ENCODE measurements around the gene GBF1. TPM values are rescaled to one million over a fixed set of nuclear protein-coding genes. Genes with fewer than 3 reads are reported as not detected.
"Not testable (repeated sequence)": the region's sequence is repeated elsewhere in the genome, so short reads cannot be mapped to it uniquely, and the experiment has no call there.

GBF1 gene
- total and polyA plus RNA-seq, 7 donors: 14.1 to 47.1 (median 40.8) TPM

DNA sequence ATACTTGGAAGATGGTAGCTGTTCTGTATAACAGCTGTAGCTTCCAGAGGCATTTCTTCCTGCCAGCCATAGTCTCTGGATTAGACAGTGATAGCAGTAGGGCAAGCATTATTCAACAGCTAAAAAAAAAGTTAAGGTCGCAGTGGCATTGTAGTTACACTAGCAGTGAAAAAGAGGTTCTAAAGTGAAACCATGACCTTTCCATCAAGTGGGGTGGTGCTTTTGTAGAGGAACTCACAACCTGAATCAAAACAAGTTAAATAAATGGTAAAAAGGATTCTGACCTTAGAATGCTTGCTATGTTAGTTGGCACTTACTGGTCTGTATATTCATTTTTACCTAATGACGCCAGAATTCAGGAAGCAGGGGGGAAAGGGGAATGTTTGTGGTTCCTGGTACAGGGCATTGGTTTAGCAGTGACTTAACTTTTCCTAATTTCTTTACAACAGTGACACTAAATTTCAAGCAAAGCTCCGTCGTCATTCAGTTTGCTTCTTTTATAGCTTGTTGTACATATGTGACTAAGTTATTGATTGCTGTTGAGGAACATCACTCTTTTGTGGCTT is 55.0 kb downstream of the GBF1 start:
- Histone ChIP-seq H3K9me3 (no peaks in the 10 kb centered on the region), H3K36me3 (ENCODE audit: insufficient read depth in 1 of 2, low read depth in 1 of 2) (no peaks in the 10 kb centered on the region), H3K4me1 (peaks cover 31% of the 10 kb centered on the region), H3K27ac (peak overlapping the region; percentile 83), H3K27me3 (ENCODE audit: insufficient read depth in 3 of 3, low read length in 2 of 3) (no peaks in the 10 kb centered on the region), H3K4me3 (peak overlapping the region; percentile 31)
- ATAC-seq (peak; percentile 69 to 91 (median 87)), DNase-seq (no peak)
- intact Hi-C loops (cut with DNase I): no loop called here
- no peak for TF ChIP-seq CTCF (IDR thresholded peaks at IDR 0.05)
- WGBS, 3 donors: 32 to 41% (median 32%) methylated on average over 4 of the region's 4 CpGs

- ATAC-seq; H3K27me3 ChIP-seq (ENCODE audit: insufficient read depth in 3 of 3, low read length in 2 of 3); H3K9me3 ChIP-seq; intact Hi-C loops (cut with DNase I); H3K36me3 ChIP-seq (ENCODE audit: insufficient read depth in 1 of 2, low read depth in 1 of 2); DNase-seq; H3K4me3 ChIP-seq: not testable (repeated sequence)
- Histone ChIP-seq H3K4me1 (peaks cover 31% of the 10 kb centered on the region), H3K27ac (peak overlapping the region; percentile 83)
- 50 to 78% (median 67%) methylated on average over 1 to 2 of the region's 3 CpGs for WGBS, 3 donors
Measured at GRCh38 chr10:102300912-102301311, 55.6 kb downstream of the GBF1 start.

DNA sequence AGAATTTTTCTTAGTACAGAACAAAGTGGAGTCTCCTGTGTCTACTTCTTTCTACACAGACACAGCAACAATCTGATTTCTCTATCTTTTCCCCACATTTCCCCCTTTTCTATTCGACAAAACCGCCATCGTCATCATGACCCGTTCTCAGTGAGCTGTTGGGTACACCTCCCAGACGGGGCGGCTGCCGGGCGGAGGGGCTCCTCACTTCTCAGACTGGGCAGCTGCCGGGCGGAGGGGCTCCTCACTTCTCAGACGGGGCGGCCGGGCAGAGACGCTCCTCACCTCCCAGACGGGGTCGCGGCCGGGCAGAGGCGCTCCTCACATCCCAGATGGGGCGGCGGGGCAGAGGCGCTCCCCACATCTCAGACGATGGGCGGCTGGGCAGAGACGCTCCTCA is 56.0 kb downstream of the GBF1 start:
- WGBS, 3 donors: 80 to 93% (median 92%) methylated on average over 11 to 15 of the region's 25 CpGs
- H3K4me3 ChIP-seq; H3K27me3 ChIP-seq (ENCODE audit: insufficient read depth in 3 of 3, low read length in 2 of 3); H3K9me3 ChIP-seq; ATAC-seq; intact Hi-C loops (cut with DNase I); H3K36me3 ChIP-seq (ENCODE audit: insufficient read depth in 1 of 2, low read depth in 1 of 2); DNase-seq; H3K27ac ChIP-seq: not testable (repeated sequence)
- H3K4me1 ChIP-seq: peaks cover 34% of the 10 kb centered on the region

DNA sequence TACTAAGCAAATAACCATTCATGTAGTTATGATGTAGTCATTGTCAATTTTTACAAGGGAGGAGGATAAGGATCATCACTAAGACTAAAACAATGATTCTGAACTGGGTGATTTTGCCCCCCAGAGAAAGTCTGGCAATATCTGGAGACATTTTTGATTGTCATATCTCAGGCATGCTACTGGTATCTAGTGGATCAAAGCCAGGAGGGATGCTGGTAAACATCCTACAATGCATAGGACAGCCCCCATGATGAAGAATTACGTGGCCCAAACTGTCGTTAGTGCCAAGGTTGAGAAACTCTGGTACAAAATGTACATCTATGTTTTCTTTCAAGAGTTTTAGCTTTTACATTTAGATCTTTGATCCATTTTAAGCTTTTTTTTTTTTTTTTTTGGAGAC is 57.3 kb downstream of the GBF1 start:
- Histone ChIP-seq H3K4me1 (peaks cover 40% of the 10 kb centered on the region), H3K27me3 (ENCODE audit: insufficient read depth in 3 of 3, low read length in 2 of 3) (no peaks in the 10 kb centered on the region), H3K4me3 (no peak overlapping the region), H3K27ac (no peak overlapping the region), H3K9me3 (no peaks in the 10 kb centered on the region), H3K36me3 (ENCODE audit: insufficient read depth in 1 of 2, low read depth in 1 of 2) (no peaks in the 10 kb centered on the region)
- no peak for TF ChIP-seq CTCF (IDR thresholded peaks at IDR 0.05)
- DNase-seq (no peak), ATAC-seq (no peak)
- WGBS, 3 donors: 75 to 90% (median 83%) methylated on average over 2 of the region's 2 CpGs
- intact Hi-C loops (cut with DNase I): no loop called here

GRCh38 chr10:102306006-102306405 is 60.7 kb downstream of the GBF1 start:
- WGBS, 3 donors: 43 to 83% (median 50%) methylated on average over 1 of the region's 1 CpG
- intact Hi-C loops (cut with DNase I): no loop called here
- no peaks in the 10 kb centered on the region for H3K9me3 ChIP-seq
- H3K27me3 ChIP-seq (ENCODE audit: insufficient read depth in 3 of 3, low read length in 2 of 3): no peaks in the 10 kb centered on the region
- H3K4me1 ChIP-seq: peaks cover 37% of the 10 kb centered on the region
- H3K36me3 ChIP-seq (ENCODE audit: insufficient read depth in 1 of 2, low read depth in 1 of 2): no peaks in the 10 kb centered on the region
- no peak overlapping the region for H3K4me3 ChIP-seq
- DNase-seq: no peak
- TF ChIP-seq CTCF (IDR thresholded peaks at IDR 0.05): no peak
- H3K27ac ChIP-seq: peak overlapping the region; percentile 46
- no peak for ATAC-seq

- 26 to 53% (median 34%) methylated on average over 3 of the region's 3 CpGs for WGBS, 3 donors
- H3K27ac ChIP-seq: peak overlapping the region; percentile 46
- DNase-seq (no peak), ATAC-seq (peak in 3 of 4 donors; percentile 47 to 59 (median 56))
- TF ChIP-seq CTCF (IDR thresholded peaks at IDR 0.05): no peak
- no peaks in the 10 kb centered on the region for H3K9me3 ChIP-seq
- intact Hi-C loops (cut with DNase I): no loop called here
- H3K27me3 ChIP-seq (ENCODE audit: insufficient read depth in 3 of 3, low read length in 2 of 3): no peaks in the 10 kb centered on the region
- no peak overlapping the region for H3K4me3 ChIP-seq
- peaks cover 44% of the 10 kb centered on the region for H3K4me1 ChIP-seq
- H3K36me3 ChIP-seq (ENCODE audit: insufficient read depth in 1 of 2, low read depth in 1 of 2): no peaks in the 10 kb centered on the region
Measured at GRCh38 chr10:102306710-102307109, 61.4 kb downstream of the GBF1 start.

DNA sequence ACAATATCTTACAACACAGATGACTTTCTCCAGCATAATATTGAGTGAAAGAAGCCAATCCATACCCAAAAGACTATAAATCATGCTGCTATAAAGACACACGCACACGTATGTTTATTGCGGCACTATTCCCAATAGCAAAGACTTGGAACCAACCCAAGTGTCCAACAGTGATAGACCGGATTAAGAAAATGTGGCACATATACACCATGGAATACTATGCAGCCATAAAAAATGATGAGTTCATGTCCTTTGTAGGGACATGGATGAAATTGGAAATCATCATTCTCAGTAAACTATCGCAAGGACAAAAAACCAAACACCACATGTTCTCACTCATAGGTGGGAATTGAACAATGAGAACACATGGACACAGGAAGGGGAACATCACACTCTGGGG is 63.0 kb downstream of the GBF1 start:
- H3K4me3 ChIP-seq; H3K27me3 ChIP-seq (ENCODE audit: insufficient read depth in 3 of 3, low read length in 2 of 3); H3K36me3 ChIP-seq (ENCODE audit: insufficient read depth in 1 of 2, low read depth in 1 of 2); ATAC-seq; H3K27ac ChIP-seq; H3K9me3 ChIP-seq; intact Hi-C loops (cut with DNase I); DNase-seq: not testable (repeated sequence)
- H3K4me1 ChIP-seq: peaks cover 60% of the 10 kb centered on the region
- WGBS, 3 donors: 95 to 100% (median 96%) methylated on average over 4 of the region's 5 CpGs

Measured in psoas muscle (tissue), 8 donors.